Naive thymus-derived CD8-positive, alpha-beta T cell (primary cell): ENCODE results near the gene CTSD. TPM values are rescaled to one million over a fixed set of nuclear protein-coding genes. Genes with fewer than 3 reads are reported as not detected.

Source experiments
- ATAC-seq, 2 donors: fragments of 150-1000 bp; cut with Tn5 transposase in 1 of 2; sonication (Bioruptor Pico), chemical (Tn5 transposase) in 1 of 2; 1 replicate in 1 of 2; 2 replicates in 1 of 2; pipeline ENCODE4 v1.10.0; 2021; ENCODE audit warnings: mild to moderate bottlenecking in 2 of 2, moderate library complexity in 2 of 2
- POLR2A ChIA-PET: fragments of 350-600 bp; sonication (Branson Sonifier 250); formaldehyde crosslinking; loops from one replicate; lab custom pipeline; 2021; ENCODE audit warnings: antibody characterized with exemption; lab: Charles Lee
- DNase-seq, 10 donors: peaks; one replicate each; pipeline versions ENCODE4 v3.0.0 to v3.0.0-alpha.2; 2020 to 2022
- H3K27ac Mint-ChIP-seq, 10 donors: one replicate each; pipeline ENCODE4 v1.8.0; 2020 to 2022; ENCODE audit warnings: mild to moderate bottlenecking in 10 of 10, mixed read lengths in 10 of 10, moderate library complexity in 4 of 10, inconsistent platforms in 1 of 10
- H3K27me3 Mint-ChIP-seq, 5 donors: one replicate each; pipeline ENCODE4 v1.8.0; 2021 to 2022; ENCODE audit warnings: mixed read lengths in 5 of 5
- H3K36me3 Mint-ChIP-seq, 3 donors: one replicate each; pipeline ENCODE4 v1.8.0; 2020 to 2022; ENCODE audit warnings: mixed read lengths in 3 of 3, mild to moderate bottlenecking in 2 of 3, inconsistent platforms in 1 of 3
- H3K4me1 Mint-ChIP-seq, 4 donors: one replicate each; pipeline ENCODE4 v1.8.0; 2021 to 2022; ENCODE audit warnings: mixed read lengths in 4 of 4
- H3K4me3 Mint-ChIP-seq, 10 donors: one replicate each; pipeline ENCODE4 v1.8.0; 2020 to 2022; ENCODE audit warnings: mild to moderate bottlenecking in 10 of 10, mixed read lengths in 10 of 10, moderate library complexity in 6 of 10, inconsistent platforms in 1 of 10
- H3K9me3 Mint-ChIP-seq, 9 donors: one replicate each; pipeline ENCODE4 v1.8.0; 2020 to 2022; ENCODE audit warnings: mixed read lengths in 9 of 9, mild to moderate bottlenecking in 3 of 9, inconsistent platforms in 1 of 9, moderate library complexity in 1 of 9
- polyA plus RNA-seq, 3 donors: library from polyadenylated mRNA; unstranded; fragments of 300-500 nt; fragmentation: Illumina TruSeq; gene quantifications; one replicate each; pipeline ENCODE4 v1.2.3, GENCODE V29; 2021
- total RNA-seq, 8 experiments: library from RNA in 2 of 8; stranded (reverse) in 2 of 8; gene quantifications; one replicate each; pipeline ENCODE4 v1.2.3 and lab custom pipeline; 2021 to 2026

Gene CTSD
- total and polyA plus RNA-seq, 5 experiments from 2014 or later, result 134 to 203 (median 163) TPM

DNA sequence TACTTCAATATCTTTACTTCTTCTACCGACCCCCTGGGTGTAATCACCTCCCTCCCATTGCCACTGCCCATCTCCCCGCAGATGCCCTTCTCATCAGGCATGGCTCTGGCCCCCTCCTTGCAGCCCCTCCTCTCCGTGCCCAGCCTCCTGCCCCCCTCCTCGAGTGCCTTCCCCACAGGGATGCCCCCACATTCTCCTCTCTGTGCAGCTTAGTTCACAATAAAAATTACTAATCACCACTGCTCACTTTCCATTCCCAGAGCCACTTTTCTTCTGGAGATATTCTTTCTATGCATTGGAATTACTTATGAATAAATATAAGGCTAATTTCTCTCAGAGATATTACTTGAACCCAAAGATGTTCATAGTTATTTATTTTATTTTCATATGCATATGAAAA is 35.4 kb downstream of the CTSD start:
- Mint-ChIP-seq H3K9me3 (no peaks in the 10 kb centered on the region), H3K36me3 (no peaks in the 10 kb centered on the region), H3K4me3 (peak overlapping the region in 6 of 10 donors; percentile 2 to 80 (median 28)), H3K27me3 (peaks cover 0 to 19% (median 7%) of the 10 kb centered on the region in 5 donors), H3K4me1 (peaks cover 20 to 54% (median 40%) of the 10 kb centered on the region in 4 donors), H3K27ac (peak overlapping the region in 1 of 10 donors; percentile 18)
- no peak for ATAC-seq
- POLR2A ChIA-PET, result interaction anchor here (0.7 kb wide), 1 partner anchor 44 kb away, joined by 3 read pairs; no protein-coding TSS in a partner anchor
- DNase-seq, result no peak

DNA sequence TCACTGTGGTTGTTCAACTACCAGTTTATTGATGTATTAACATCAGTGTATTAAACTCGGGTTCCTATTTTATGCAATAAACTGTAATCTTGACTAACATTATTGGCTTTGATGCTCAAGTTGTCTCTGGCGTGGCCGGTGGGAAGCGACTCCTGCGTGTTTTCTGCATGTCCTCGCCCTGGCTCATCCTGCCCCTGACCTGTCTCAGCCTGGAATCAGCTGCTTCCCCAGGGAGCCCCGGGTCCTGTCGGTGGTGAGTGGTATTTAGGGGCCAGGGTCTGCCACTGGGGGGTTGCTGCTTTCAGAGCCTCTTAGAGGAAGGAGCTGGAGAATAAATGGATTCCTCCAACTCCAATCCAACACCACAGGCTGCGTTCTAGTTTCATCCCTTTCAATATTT is 35.9 kb downstream of the CTSD start:
- no peak for ATAC-seq
- Mint-ChIP-seq H3K27me3 (peaks cover 0 to 19% (median 7%) of the 10 kb centered on the region in 5 donors), H3K4me3 (peak overlapping the region in 5 of 10 donors; percentile 2 to 33 (median 30)), H3K4me1 (peaks cover 19 to 51% (median 38%) of the 10 kb centered on the region in 4 donors), H3K27ac (no peak overlapping the region), H3K9me3 (no peaks in the 10 kb centered on the region), H3K36me3 (no peaks in the 10 kb centered on the region)
- no peak for DNase-seq
- POLR2A ChIA-PET, result interaction anchor here (0.7 kb wide), 1 partner anchor 44 kb away, joined by 3 read pairs; no protein-coding TSS in a partner anchor

DNA sequence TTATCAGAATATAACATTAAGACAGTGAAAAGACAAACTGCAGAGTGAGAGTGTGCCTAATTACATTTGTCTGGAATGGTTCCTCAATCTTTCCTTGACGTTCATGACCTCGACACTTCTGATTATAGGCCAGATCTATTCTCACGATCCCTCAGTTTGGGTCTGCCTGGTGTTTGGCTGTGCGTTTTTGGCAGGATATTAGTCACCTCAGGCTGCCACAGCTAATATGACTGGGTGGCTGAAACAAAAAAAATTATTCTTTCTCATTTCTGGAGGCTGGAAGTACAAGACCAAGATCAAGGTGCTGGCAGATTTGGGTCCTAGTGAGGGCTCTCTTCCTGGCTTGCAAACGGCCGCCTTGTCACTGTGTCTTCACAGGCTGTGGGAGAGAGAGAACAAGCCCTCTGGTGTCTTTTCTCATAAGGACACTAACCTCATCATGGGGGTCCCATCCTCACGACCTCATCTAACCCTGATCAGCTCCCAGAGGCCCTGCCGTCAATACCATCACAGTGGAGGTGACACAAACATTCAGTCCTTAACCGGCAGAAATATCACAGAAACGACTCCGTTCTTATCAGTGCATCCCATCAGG is 36.5 kb downstream of the CTSD start:
- DNase-seq, result no peak

GRCh38 chr11:1719781-1720180 is 43.9 kb downstream of the CTSD start:
- Mint-ChIP-seq H3K4me3 (no peak overlapping the region), H3K27me3 (peaks cover 0 to 2% (median 0%) of the 10 kb centered on the region in 5 donors), H3K36me3 (no peaks in the 10 kb centered on the region), H3K4me1 (peaks cover 0 to 2% (median 0%) of the 10 kb centered on the region in 4 donors), H3K9me3 (no peaks in the 10 kb centered on the region), H3K27ac (no peak overlapping the region)
- ATAC-seq (no peak), DNase-seq (no peak)
- POLR2A ChIA-PET, result no interaction called here

More for the DNA sequence above, 36.5 kb downstream of the CTSD start:
- no peak for ATAC-seq
- H3K4me1 Mint-ChIP-seq, result peaks cover 19 to 49% (median 35%) of the 10 kb centered on the region in 4 donors
- H3K36me3 Mint-ChIP-seq, result no peaks in the 10 kb centered on the region
- H3K4me3 Mint-ChIP-seq, result no peak overlapping the region
- POLR2A ChIA-PET, result no interaction called here
- no peaks in the 10 kb centered on the region for H3K9me3 Mint-ChIP-seq
- peak overlapping the region in 2 of 10 donors; percentile 24 to 66 for H3K27ac Mint-ChIP-seq
- peaks cover 0 to 18% (median 7%) of the 10 kb centered on the region in 5 donors for H3K27me3 Mint-ChIP-seq

GRCh38 chr11:1718326-1718725 is 45.4 kb downstream of the CTSD start:
- DNase-seq (no peak), ATAC-seq (no peak)
- no peak overlapping the region for H3K4me3 Mint-ChIP-seq
- POLR2A ChIA-PET, result interaction anchor here (0.9 kb wide), 1 partner anchor 12 kb away, joined by 3 read pairs; no protein-coding TSS in a partner anchor
- peaks cover 0 to 2% (median 0%) of the 10 kb centered on the region in 4 donors for H3K4me1 Mint-ChIP-seq
- no peaks in the 10 kb centered on the region for H3K36me3 Mint-ChIP-seq
- H3K27ac Mint-ChIP-seq, result no peak overlapping the region
- no peaks in the 10 kb centered on the region for H3K27me3 Mint-ChIP-seq
- H3K9me3 Mint-ChIP-seq, result no peaks in the 10 kb centered on the region

DNA sequence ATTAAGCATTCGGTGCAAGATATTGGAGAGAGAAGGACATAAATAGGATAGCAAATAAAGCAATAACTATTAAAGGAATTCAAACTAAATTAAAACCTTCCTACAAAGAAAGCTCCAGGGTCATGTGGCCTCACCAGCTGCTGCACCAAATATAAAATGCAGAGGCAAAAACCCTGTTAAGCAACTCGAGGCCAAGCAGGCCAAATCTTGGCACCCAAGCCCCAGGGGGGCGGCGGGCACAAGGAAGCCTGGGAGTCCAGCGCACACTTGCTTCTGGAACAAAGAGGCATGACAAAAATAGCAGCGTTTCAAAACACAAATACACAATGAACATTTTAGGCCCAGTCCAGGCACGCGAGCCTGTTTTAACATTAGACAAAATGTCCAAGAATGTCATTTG is 46.0 kb downstream of the CTSD start:
- Mint-ChIP-seq H3K27me3 (no peaks in the 10 kb centered on the region), H3K4me3 (no peak overlapping the region), H3K27ac (no peak overlapping the region), H3K9me3 (no peaks in the 10 kb centered on the region), H3K36me3 (no peaks in the 10 kb centered on the region), H3K4me1 (peaks cover 0 to 2% (median 0%) of the 10 kb centered on the region in 4 donors)
- no peak for ATAC-seq
- no peak for DNase-seq
- POLR2A ChIA-PET, result no interaction called here

DNA sequence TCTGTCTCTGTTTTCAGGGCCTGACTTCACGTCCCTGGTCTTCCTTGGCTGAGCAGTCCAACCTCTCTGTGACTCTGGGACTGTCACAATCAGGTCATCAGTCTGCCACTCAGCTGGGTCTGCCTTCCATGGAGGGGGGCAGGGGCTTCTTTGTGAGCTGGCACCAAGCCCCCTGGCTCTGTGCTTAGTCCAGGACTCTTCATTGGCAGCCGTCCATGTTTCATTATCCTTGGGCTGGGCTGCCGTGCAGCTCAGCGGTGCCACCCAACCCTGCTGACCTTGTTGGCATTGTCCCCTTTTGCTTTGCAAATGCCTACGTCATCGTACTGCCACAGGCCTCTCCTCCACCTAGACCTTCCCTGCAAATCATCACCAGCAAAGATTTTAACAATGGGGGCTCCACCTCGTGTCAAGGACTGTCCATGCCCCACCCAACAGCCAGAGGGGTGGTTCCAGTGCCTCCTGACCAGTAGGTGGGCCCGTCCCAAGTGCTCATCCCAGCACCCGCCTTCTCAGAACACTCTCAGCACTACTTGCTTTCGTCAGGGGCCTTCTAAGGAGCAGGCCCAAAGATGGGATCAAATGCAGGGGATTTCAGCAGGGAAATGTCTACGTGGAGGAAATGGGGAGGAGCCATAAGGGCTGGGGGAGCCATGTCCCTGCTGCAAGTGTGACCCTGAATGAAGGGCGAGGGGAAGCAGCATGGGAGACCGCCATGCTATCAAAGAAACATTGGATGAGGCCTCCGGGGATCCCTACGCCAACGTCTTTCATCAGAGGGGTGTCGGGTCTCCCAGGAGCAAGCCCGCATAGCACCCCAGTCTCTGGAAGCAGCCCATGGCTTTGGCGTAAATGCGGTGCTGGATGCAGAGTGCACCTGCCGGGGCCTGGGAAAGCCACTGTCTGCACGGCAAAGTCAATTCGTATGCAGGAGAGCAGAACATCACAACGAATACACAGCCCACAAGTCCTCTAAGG is 48.5 kb downstream of the CTSD start:
- H3K27me3 Mint-ChIP-seq, result peaks cover 0 to 1% (median 0%) of the 10 kb centered on the region in 5 donors
- no peak for DNase-seq
- H3K27ac Mint-ChIP-seq, result no peak overlapping the region
- H3K36me3 Mint-ChIP-seq, result no peaks in the 10 kb centered on the region
- no peak for ATAC-seq
- no peaks in the 10 kb centered on the region for H3K9me3 Mint-ChIP-seq
- H3K4me3 Mint-ChIP-seq, result no peak overlapping the region
- peaks cover 0 to 2% (median 0%) of the 10 kb centered on the region in 4 donors for H3K4me1 Mint-ChIP-seq
- POLR2A ChIA-PET, result interaction anchor here (1.1 kb wide), 1 partner anchor 15 kb away, joined by 3 read pairs; no protein-coding TSS in a partner anchor

DNA sequence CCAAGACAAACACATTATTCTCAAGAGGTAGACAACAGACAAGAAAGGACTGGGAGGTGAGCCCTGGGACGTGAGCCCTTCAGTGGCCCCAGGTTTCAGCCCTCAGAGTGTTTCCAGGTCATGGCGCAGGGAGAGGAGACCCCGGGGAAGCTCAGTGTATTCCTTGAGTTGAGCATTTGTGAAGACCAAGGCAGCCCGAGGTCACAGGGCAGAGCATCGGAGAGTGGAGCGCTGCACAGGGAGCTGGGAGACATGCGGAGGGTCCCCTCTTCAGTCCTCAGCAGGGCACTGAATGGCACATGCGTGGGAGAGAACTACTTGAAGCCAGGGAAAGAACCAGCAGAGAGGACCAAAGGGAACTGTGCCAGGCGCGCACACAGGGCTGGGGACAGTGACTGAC is 55.0 kb downstream of the CTSD start:
- POLR2A ChIA-PET, result no interaction called here
- DNase-seq, result no peak

GRCh38 chr11:1707751-1708150 is 56.0 kb downstream of the CTSD start:
- ATAC-seq, result no peak
- Mint-ChIP-seq H3K9me3 (peaks cover 0 to 3% (median 0%) of the 10 kb centered on the region in 9 donors), H3K4me1 (peaks cover 5 to 14% (median 7%) of the 10 kb centered on the region in 4 donors), H3K36me3 (peaks cover 0 to 2% (median 0%) of the 10 kb centered on the region in 3 donors), H3K27me3 (peaks cover 0 to 9% (median 0%) of the 10 kb centered on the region in 5 donors), H3K27ac (peak overlapping the region in 1 of 10 donors; percentile 35), H3K4me3 (no peak overlapping the region)
- DNase-seq, result no peak
- POLR2A ChIA-PET, result no interaction called here

More for the DNA sequence above, 55.0 kb downstream of the CTSD start:
- Mint-ChIP-seq H3K9me3 (no peaks in the 10 kb centered on the region), H3K4me3 (no peak overlapping the region), H3K4me1 (peaks cover 5 to 14% (median 7%) of the 10 kb centered on the region in 4 donors), H3K27me3 (peaks cover 0 to 9% (median 0%) of the 10 kb centered on the region in 5 donors), H3K27ac (peak overlapping the region in 1 of 10 donors; percentile 79), H3K36me3 (no peaks in the 10 kb centered on the region)
- ATAC-seq, result no peak

- DNase-seq, result peak in 3 of 10 donors; percentile 17 to 21 (median 20)
- H3K36me3 Mint-ChIP-seq, result peaks cover 0 to 7% (median 4%) of the 10 kb centered on the region in 3 donors
- H3K27me3 Mint-ChIP-seq, result peaks cover 0 to 9% (median 0%) of the 10 kb centered on the region in 5 donors
- POLR2A ChIA-PET, result interaction anchor here (0.7 kb wide), 2 partner anchors 23 to 65 kb away, joined by 3 to 5 read pairs; no protein-coding TSS in a partner anchor
- H3K9me3 Mint-ChIP-seq, result peaks cover 0 to 8% (median 5%) of the 10 kb centered on the region in 9 donors
- ATAC-seq, result no peak
- H3K27ac Mint-ChIP-seq, result peak overlapping the region in 2 of 10 donors; percentile 18 to 55
- H3K4me3 Mint-ChIP-seq, result no peak overlapping the region
- peaks cover 8 to 17% (median 8%) of the 10 kb centered on the region in 4 donors for H3K4me1 Mint-ChIP-seq
Observed at GRCh38 chr11:1706634-1707400, 56.9 kb downstream of the CTSD start.

DNA sequence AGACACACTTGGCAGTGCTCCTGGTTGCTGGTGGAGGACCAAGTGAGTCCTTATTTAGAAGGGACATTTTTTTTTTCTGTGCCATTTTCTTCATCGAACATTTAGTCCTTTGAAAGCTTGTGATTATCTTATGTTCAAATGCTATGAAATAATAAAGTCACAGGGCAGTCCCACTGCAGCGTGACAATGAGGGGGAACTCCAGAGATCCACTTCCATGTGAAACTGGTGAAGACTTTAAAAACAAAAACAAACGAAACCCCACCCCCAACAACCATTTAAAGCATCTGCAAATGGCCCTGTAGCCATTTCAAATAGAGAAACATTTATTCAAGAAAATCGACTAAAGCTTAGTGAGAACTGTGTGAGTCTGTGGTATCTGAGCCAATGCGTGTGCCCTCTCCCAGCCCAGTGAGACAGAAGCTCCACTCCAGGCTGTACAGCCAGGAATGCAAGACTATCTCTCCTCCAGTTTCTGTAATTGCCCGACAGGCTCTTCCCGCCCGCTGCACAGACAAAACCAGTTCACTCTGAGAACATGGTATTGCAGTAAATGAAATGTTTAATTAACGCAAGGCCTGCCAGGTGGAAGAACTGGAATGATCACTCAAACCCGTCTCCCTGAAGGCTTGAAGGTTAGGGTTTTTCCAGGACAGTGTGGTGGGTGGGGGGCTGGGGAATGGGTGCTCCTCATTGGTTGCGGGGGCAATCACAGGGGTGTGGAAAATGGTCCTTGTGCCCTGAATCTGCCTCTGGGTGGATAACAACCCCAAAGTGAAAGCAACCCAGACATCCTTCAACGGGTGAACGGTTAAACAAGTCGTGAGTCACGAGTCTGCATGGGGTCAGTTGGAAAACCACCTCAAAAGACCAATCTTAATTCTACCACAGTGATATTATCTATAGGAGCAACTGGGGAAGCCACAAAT is 58.3 kb downstream of the CTSD start:
- ATAC-seq, result no peak
- Mint-ChIP-seq H3K9me3 (peaks cover 4 to 16% (median 12%) of the 10 kb centered on the region in 9 donors), H3K4me3 (peak overlapping the region in 2 of 10 donors; percentile 3 to 20), H3K27me3 (peaks cover 0 to 9% (median 0%) of the 10 kb centered on the region in 5 donors), H3K27ac (no peak overlapping the region), H3K36me3 (peaks cover 0 to 15% (median 11%) of the 10 kb centered on the region in 3 donors), H3K4me1 (peaks cover 18 to 31% (median 22%) of the 10 kb centered on the region in 4 donors)
- no peak for DNase-seq
- POLR2A ChIA-PET, result no interaction called here
